ENCODE results near the gene PDIA6.

GRCh38 chr2:10844097-10844496 lies 31.5 kb upstream of the PDIA6 start:
- TF ChIP-seq CTCF (IDR thresholded peaks at IDR 0.05; ENCODE audit: low read depth, low read length) (no peak), EZH2phosphoT487 (IDR thresholded peaks at IDR 0.05; ENCODE audit: low read depth) (no peak)

Data from OCI-LY3 (cell line).